ENCODE data around the gene CAMSAP2. TPM values are rescaled to one million over a fixed set of nuclear protein-coding genes. Genes with fewer than 3 reads are reported as not detected.
A peak's percentile ranks its signal among the peaks of the same experiment; 100 is the strongest.

Gene CAMSAP2
- total RNA-seq, 1 experiment from 2014 or later: 23.4 TPM

GRCh38 chr1:200891774-200892157 lies 153.1 kb downstream of the CAMSAP2 start:
- ChIA-PET CTCF (interaction anchor here (0.6 to 1.9 kb wide), 6 partner anchors 16 to 270 kb away, joined by 3 to 9 read pairs (median 6); no protein-coding TSS in a partner anchor), POLR2A (interaction anchor here (1.0 kb wide), 2 partner anchors 16 to 222 kb away, joined by 4 to 5 read pairs; partner anchors contain the start of gene DDX59)
- no peaks in the 10 kb centered on the region for H3K27me3 Mint-ChIP-seq (ENCODE audit: insufficient read depth, unreplicated experiment)
- Histone ChIP-seq H3K27me3 (replicated peaks; ENCODE audit: control insufficient read depth, insufficient read depth, low read length) (no peaks in the 10 kb centered on the region), H3K4me3 (ENCODE audit: low read depth, low read length) (peak overlapping the region; percentile 73), H3K36me3 (ENCODE audit: control insufficient read depth, insufficient read depth, low read length) (no peaks in the 10 kb centered on the region), H3K4me1 (peaks cover 15% of the 10 kb centered on the region), H3K9me3 (no peaks in the 10 kb centered on the region)
- no TSS peak for BruUV-seq (replicated peaks)
- H3K4me3 Mint-ChIP-seq (ENCODE audit: unreplicated experiment): peak overlapping the region; percentile 97
- H3K9me3 Mint-ChIP-seq (ENCODE audit: unreplicated experiment): no peaks in the 10 kb centered on the region
- DNase-seq: peak; percentile 77 to 86
- peaks cover 47% of the 10 kb centered on the region for H3K36me3 Mint-ChIP-seq (ENCODE audit: insufficient read depth, unreplicated experiment)
- no peak for TF ChIP-seq CTCF (IDR thresholded peaks at IDR 0.05; ENCODE audit: insufficient read depth in 1 of 2, low read depth in 1 of 2, low read length in 1 of 2, severe bottlenecking in 1 of 2, unreplicated experiment in 1 of 2)
- peak overlapping the region; percentile 94 for H3K27ac Mint-ChIP-seq (ENCODE audit: unreplicated experiment)
- H3K4me1 Mint-ChIP-seq (ENCODE audit: low read depth, unreplicated experiment): peaks cover 30% of the 10 kb centered on the region
- intact Hi-C loops (cut with micrococcal nuclease; ENCODE audit: unreplicated experiment): loop anchor here (1.0 to 5.0 kb wide), 6 partner anchors 25 to 224 kb away; partner anchors contain the start of genes CACNA1S, DDX59 and KIF21B

GRCh38 chr1:200892546-200892945 lies 153.9 kb downstream of the CAMSAP2 start:
- no peaks in the 10 kb centered on the region for H3K9me3 Mint-ChIP-seq (ENCODE audit: unreplicated experiment)
- H3K27ac Mint-ChIP-seq (ENCODE audit: unreplicated experiment): peak overlapping the region; percentile 94
- intact Hi-C loops (cut with micrococcal nuclease; ENCODE audit: unreplicated experiment): loop anchor here (5.0 kb wide), 3 partner anchors 130 to 225 kb away; partner anchors contain the start of genes CACNA1S, DDX59 and KIF21B
- CTCF ChIA-PET: interaction anchor here (1.9 kb wide), 1 partner anchor 79 kb away, joined by 9 read pairs; no protein-coding TSS in a partner anchor
- TF ChIP-seq CTCF (IDR thresholded peaks at IDR 0.05; ENCODE audit: insufficient read depth in 1 of 2, low read depth in 1 of 2, low read length in 1 of 2, severe bottlenecking in 1 of 2, unreplicated experiment in 1 of 2): no peak
- Histone ChIP-seq H3K9me3 (no peaks in the 10 kb centered on the region), H3K4me1 (peaks cover 22% of the 10 kb centered on the region), H3K4me3 (ENCODE audit: low read depth, low read length) (peak overlapping the region; percentile 73), H3K36me3 (ENCODE audit: control insufficient read depth, insufficient read depth, low read length) (no peaks in the 10 kb centered on the region), H3K27me3 (replicated peaks; ENCODE audit: control insufficient read depth, insufficient read depth, low read length) (no peaks in the 10 kb centered on the region)
- peaks cover 55% of the 10 kb centered on the region for H3K36me3 Mint-ChIP-seq (ENCODE audit: insufficient read depth, unreplicated experiment)
- H3K4me3 Mint-ChIP-seq (ENCODE audit: unreplicated experiment): peak overlapping the region; percentile 97
- H3K4me1 Mint-ChIP-seq (ENCODE audit: low read depth, unreplicated experiment): peaks cover 31% of the 10 kb centered on the region
- POLR2A ChIA-PET: interaction anchor here (1.0 to 1.5 kb wide), 2 partner anchors 15 to 223 kb away, joined by 4 to 8 read pairs; partner anchors contain the start of gene DDX59
- DNase-seq: no peak
- no peaks in the 10 kb centered on the region for H3K27me3 Mint-ChIP-seq (ENCODE audit: insufficient read depth, unreplicated experiment)
- BruUV-seq (replicated peaks): no TSS peak

GRCh38 chr1:200892958-200893357 lies 154.3 kb downstream of the CAMSAP2 start:
- ChIA-PET POLR2A (interaction anchor here (0.6 to 1.5 kb wide), 3 partner anchors 15 to 597 kb away, joined by 3 to 8 read pairs (median 5); no protein-coding TSS in a partner anchor), CTCF (no interaction called here)
- intact Hi-C loops (cut with micrococcal nuclease; ENCODE audit: unreplicated experiment): loop anchor here (5.0 kb wide), 3 partner anchors 129 to 226 kb away; partner anchors contain the start of genes CACNA1S, DDX59 and KIF21B

More at GRCh38 chr1:200892958-200893357, 154.3 kb downstream of the CAMSAP2 start:
- no peaks in the 10 kb centered on the region for H3K9me3 Mint-ChIP-seq (ENCODE audit: unreplicated experiment)
- no peaks in the 10 kb centered on the region for H3K27me3 ChIP-seq (replicated peaks; ENCODE audit: control insufficient read depth, insufficient read depth, low read length)
- H3K36me3 ChIP-seq (ENCODE audit: control insufficient read depth, insufficient read depth, low read length): no peaks in the 10 kb centered on the region
- no peaks in the 10 kb centered on the region for H3K27me3 Mint-ChIP-seq (ENCODE audit: insufficient read depth, unreplicated experiment)
- H3K4me1 ChIP-seq: peaks cover 26% of the 10 kb centered on the region
- TF ChIP-seq CTCF (IDR thresholded peaks at IDR 0.05; ENCODE audit: insufficient read depth in 1 of 2, low read depth in 1 of 2, low read length in 1 of 2, severe bottlenecking in 1 of 2, unreplicated experiment in 1 of 2): no peak
- peaks cover 35% of the 10 kb centered on the region for H3K4me1 Mint-ChIP-seq (ENCODE audit: low read depth, unreplicated experiment)
- peak overlapping the region; percentile 94 for H3K27ac Mint-ChIP-seq (ENCODE audit: unreplicated experiment)
- H3K36me3 Mint-ChIP-seq (ENCODE audit: insufficient read depth, unreplicated experiment): peaks cover 59% of the 10 kb centered on the region
- TSS peak; percentile 24 for BruUV-seq (replicated peaks)
- DNase-seq: no peak
- peak overlapping the region; percentile 97 for H3K4me3 Mint-ChIP-seq (ENCODE audit: unreplicated experiment)
- no peaks in the 10 kb centered on the region for H3K9me3 ChIP-seq
- H3K4me3 ChIP-seq (ENCODE audit: low read depth, low read length): peak overlapping the region; percentile 73
